Mucosa of descending colon (tissue), 3 donors: ENCODE measurements around the gene DEPDC7. TPM values are rescaled to one million over a fixed set of nuclear protein-coding genes. Genes with fewer than 3 reads are reported as not detected.
A peak's percentile ranks its signal among the peaks of the same experiment; 100 is the strongest.

Source experiments
- ATAC-seq: fragments of 200-7000 bp; cut with Tn5 transposase; one replicate; pipeline ENCODE4 v1.9.1; 2020; ENCODE audit warnings: mild to moderate bottlenecking, moderate library complexity
- DNase-seq, 3 donors: peaks; one replicate each; pipeline ENCODE4 v3.0.0-alpha.2; 2020
- H3K36me3 ChIP-seq: fragments of 200-600 bp; one replicate; pipeline ENCODE4 v1.8.0; 2021; ENCODE audit warnings: low read depth, mild to moderate bottlenecking
- H3K4me1 ChIP-seq: fragments of 200-600 bp; one replicate; pipeline ENCODE4 v1.8.0; 2021; ENCODE audit warnings: low read depth, mild to moderate bottlenecking
- H3K4me3 ChIP-seq: fragments of 200-600 bp; one replicate; pipeline ENCODE4 v1.8.0; 2021; ENCODE audit warnings: mild to moderate bottlenecking
- H3K9me3 ChIP-seq: fragments of 200-600 bp; one replicate; pipeline ENCODE4 v1.8.0; 2021; ENCODE audit warnings: mild to moderate bottlenecking
- intact Hi-C, 2 donors: fragments of 100-400 bp; cut with DNase I in 1 of 2; cut with micrococcal nuclease in 1 of 2; formaldehyde crosslinking; loops; one replicate each; pipeline versions ENCODE4 v1.11.0 to v1.11.1; 2022; cut with DNase I, micrococcal nuclease
- total RNA-seq, 3 donors: library from RNA; stranded (reverse); fragmentation: NEBNext Ultra II Directional in 2 of 3; extraction: Animal tissue kit (Norgen Biotek cat#: 25700) in 2 of 3; gene quantifications; one replicate each; pipeline versions ENCODE4 v1.2.1 to v1.2.4, GENCODE V29; 2021 to 2023
- TF ChIP-seq, protein P1 (sequence below): fragments of 200-600 bp; IDR thresholded peaks from one replicate; pipeline ENCODE4 v1.8.0; 2022; ENCODE audit warnings: antibody characterized with exemption, mild to moderate bottlenecking
- donor health status: DM: no; HTN: no; CAD: no; lungs with moderate emphysema.
- donor health status: DM: no; HTN: no; CAD: no.
- donor health status: DM: no; HTN: yes; CAD: no.

DEPDC7 gene
- total RNA-seq, 3 donors from 2014 or later, result 7.4 to 10.7 (median 7.6) TPM

DNA sequence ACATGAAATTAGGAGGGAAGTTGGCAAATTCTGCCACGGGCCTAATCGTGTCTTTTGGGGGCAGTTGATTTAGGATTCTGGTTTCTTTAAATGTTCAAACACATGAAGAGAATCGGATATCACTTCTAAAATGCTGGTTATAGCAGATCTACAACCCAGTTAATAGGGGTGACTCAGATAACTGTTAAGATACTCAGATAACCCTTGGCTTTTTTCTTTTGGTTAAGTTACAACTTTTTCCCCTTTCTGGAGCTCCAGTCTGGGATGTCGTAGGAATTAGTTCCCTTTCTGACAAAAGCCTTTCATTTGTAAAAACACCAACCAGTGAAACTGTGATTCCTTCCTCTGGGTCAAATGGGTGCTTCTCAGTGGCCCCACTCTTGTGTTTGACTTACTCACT lies 976 bp downstream of the DEPDC7 start:
- DNase-seq (no peak), ATAC-seq (no peak)
- intact Hi-C loops, result no loop called here

DNA sequence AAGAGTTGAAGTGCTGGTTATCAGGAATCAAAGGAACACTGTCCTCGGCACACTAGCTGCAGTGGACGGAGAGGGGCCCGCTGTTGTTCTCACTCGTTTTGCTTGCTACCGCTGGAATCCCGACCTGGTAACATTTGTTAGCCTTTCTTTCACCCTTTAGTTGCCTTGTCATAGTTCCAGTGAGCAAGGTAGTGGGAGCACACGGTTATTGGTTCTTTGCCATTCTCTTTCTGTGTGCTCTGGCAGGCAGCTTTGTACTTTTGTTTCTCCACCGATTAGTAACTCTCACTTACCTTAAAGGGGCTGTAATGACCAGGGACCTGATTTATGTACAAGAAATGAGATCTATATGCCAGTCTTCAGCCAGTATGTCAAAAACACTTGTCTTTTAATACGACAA lies 1.8 kb downstream of the DEPDC7 start:
- H3K36me3 ChIP-seq, result no peaks in the 10 kb centered on the region
- TF ChIP-seq, protein P1, sequence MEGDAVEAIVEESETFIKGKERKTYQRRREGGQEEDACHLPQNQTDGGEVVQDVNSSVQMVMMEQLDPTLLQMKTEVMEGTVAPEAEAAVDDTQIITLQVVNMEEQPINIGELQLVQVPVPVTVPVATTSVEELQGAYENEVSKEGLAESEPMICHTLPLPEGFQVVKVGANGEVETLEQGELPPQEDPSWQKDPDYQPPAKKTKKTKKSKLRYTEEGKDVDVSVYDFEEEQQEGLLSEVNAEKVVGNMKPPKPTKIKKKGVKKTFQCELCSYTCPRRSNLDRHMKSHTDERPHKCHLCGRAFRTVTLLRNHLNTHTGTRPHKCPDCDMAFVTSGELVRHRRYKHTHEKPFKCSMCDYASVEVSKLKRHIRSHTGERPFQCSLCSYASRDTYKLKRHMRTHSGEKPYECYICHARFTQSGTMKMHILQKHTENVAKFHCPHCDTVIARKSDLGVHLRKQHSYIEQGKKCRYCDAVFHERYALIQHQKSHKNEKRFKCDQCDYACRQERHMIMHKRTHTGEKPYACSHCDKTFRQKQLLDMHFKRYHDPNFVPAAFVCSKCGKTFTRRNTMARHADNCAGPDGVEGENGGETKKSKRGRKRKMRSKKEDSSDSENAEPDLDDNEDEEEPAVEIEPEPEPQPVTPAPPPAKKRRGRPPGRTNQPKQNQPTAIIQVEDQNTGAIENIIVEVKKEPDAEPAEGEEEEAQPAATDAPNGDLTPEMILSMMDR, result no peak
- H3K9me3 ChIP-seq, result no peaks in the 10 kb centered on the region
- no peak overlapping the region for H3K4me3 ChIP-seq
- ATAC-seq, result no peak
- DNase-seq, result no peak
- intact Hi-C loops, result no loop called here
- peaks cover 11% of the 10 kb centered on the region for H3K4me1 ChIP-seq

More for the DNA sequence above, 976 bp downstream of the DEPDC7 start:
- Histone ChIP-seq H3K36me3 (no peaks in the 10 kb centered on the region), H3K9me3 (no peaks in the 10 kb centered on the region), H3K4me3 (no peak overlapping the region), H3K4me1 (peaks cover 15% of the 10 kb centered on the region)
- TF ChIP-seq, protein P1, result no peak

DNA sequence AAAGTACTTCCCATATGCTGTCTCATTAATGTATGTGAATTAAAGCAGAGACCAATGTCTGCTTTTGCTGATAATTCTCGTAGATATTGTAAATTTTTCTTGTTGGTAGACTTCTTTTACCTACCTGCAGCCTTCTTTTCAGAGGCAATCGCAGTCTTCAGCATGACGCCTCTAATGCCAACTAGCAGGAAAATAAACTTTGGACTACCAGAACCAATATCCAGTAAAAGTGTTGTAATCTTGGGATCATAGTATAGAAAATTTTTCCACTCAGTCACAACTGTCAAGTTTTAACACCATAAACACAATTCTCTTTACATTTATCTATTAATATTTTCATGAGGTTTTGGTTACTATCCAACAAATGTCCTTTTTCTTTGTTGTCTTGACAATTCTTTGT lies 2.3 kb downstream of the DEPDC7 start:
- H3K4me3 ChIP-seq, result no peak overlapping the region
- peaks cover 11% of the 10 kb centered on the region for H3K4me1 ChIP-seq
- no peaks in the 10 kb centered on the region for H3K9me3 ChIP-seq
- TF ChIP-seq, protein P1, result no peak
- ATAC-seq, result no peak
- DNase-seq, result no peak
- no peaks in the 10 kb centered on the region for H3K36me3 ChIP-seq
- intact Hi-C loops, result no loop called here

DNA sequence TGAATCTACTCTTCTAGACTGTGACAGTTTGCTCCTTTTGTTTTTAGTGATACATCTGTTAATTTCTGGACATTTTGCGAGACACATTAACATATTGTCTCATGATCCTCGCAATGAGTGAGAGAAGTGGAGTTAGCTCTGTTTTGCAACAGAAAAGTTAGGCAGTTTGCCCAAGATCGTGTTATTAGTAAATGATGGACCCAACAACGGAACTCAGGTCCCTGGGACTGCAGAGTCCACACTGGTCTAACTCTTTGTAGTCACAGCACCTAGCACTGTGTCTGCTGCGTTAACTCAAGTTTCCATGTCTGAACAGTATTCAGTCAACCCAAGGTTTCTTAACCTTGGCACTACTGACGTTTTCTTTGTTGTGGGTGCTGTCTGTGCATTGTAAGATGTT lies 3.2 kb downstream of the DEPDC7 start:
- TF ChIP-seq, protein P1, result no peak
- H3K9me3 ChIP-seq, result no peaks in the 10 kb centered on the region
- H3K4me1 ChIP-seq, result peaks cover 8% of the 10 kb centered on the region
- intact Hi-C loops, result no loop called here
- no peaks in the 10 kb centered on the region for H3K36me3 ChIP-seq
- DNase-seq (no peak), ATAC-seq (no peak)
- no peak overlapping the region for H3K4me3 ChIP-seq

DNA sequence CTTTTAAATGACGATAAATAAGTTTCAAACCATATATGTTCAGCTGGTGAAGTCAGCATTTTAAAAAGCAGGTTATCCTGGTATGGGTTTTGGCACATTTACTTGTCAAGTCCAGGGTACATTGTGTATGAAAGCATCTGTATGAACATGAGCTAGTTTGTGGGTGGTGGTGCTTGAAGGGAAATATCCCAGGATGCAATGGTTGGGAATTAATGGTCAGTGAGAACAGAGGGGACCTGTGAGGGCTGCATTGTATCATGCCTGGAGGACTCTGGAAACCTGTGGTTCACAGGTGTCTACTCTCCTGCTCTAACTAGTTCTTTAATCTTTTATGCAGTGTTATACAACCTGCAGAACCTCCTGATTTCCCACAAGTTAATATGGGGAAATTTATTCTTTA lies 5.8 kb downstream of the DEPDC7 start:
- intact Hi-C loops, result no loop called here
- Histone ChIP-seq H3K4me3 (no peak overlapping the region), H3K4me1 (peaks cover 4% of the 10 kb centered on the region), H3K9me3 (no peaks in the 10 kb centered on the region), H3K36me3 (no peaks in the 10 kb centered on the region)
- TF ChIP-seq, protein P1, result no peak
- ATAC-seq (no peak), DNase-seq (no peak)

DNA sequence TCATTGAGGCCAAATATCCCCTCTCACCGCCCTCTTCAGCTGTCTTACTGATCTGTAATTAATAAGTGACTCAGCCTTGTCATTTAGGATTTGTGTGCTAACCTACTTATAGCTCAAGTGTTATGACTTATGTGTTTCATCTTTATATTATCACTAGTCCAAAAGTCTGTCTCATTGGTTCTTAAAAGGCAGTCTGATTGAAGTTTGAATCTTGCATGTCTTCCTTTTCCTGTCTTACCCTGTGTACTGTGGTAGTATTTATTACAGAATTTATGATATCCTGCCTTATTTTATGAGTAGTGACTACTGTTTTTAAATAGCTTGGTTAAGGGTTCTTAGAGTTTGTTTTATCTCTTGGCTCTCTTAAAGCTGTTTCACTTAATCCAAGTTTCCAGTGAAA lies 6.3 kb downstream of the DEPDC7 start:
- ATAC-seq, result peak; percentile 53
- Histone ChIP-seq H3K4me3 (no peak overlapping the region), H3K4me1 (peaks cover 4% of the 10 kb centered on the region), H3K36me3 (no peaks in the 10 kb centered on the region), H3K9me3 (no peaks in the 10 kb centered on the region)
- intact Hi-C loops, result no loop called here
- DNase-seq, result no peak
- TF ChIP-seq, protein P1, result no peak
